Superior temporal gyrus (tissue), 1 donor: ENCODE results near the gene USP6.
"Not testable (repeated sequence)": the region's sequence is repeated elsewhere in the genome, so short reads cannot be mapped to it uniquely, and the experiment has no call there.

Source experiments
- DNase-seq: peaks from one replicate; pipeline ENCODE4 v3.0.0-alpha.2; 2016; ENCODE audit errors: extremely low spot score

Gene USP6

GRCh38 chr17:5115673-5116651 lies at the start of gene USP6:
USP6 (plus strand) TSS chr17:5116032; CDS start chr17:5130368, 14,336 bp downstream.
- DNase-seq, result no peak

DNA sequence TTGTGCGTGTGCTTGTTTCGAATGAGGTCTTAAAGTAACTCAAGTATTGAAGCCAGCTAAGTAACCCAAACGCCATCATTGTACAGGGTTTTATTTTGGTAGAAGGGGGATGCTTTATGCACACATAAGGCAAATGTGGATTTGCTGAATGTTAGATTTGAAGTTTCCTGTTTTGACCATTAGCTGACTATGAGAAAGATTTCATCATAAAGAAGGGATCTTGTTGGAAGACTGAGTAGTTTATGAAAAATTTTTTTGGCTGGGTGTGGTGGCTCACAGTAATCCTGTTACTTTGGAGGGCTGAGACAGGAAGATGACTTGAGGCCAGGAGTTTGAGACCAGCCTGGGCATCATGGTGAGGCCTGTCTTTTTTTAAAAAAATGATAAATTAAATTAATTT lies 47.6 kb upstream of the USP6 start:
- DNase-seq, result no peak

- no peak for DNase-seq
Observed at GRCh38 chr17:5069724-5070123, 46.1 kb upstream of the USP6 start.

- not testable (repeated sequence) for DNase-seq
Observed at GRCh38 chr17:5075472-5075871, 40.4 kb upstream of the USP6 start.

GRCh38 chr17:5077275-5077674 lies 38.6 kb upstream of the USP6 start:
- not testable (repeated sequence) for DNase-seq

DNA sequence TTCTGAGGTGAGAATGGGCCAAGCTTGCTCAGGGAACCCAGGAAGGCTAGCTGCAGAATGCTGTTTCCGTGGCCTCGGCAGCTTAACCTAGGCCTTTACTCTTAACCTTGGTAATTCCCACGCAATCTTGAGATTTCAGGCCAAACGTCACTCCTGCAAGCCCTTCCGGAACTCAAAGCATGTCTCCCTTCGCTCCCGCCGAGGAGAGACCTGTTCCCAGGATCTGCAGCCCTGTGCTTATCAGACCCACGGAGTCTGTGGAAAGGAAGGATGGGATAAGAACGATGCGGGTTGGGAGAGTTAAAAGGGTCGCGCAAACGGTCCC lies 38.1 kb upstream of the USP6 start:
- DNase-seq, result no peak

DNA sequence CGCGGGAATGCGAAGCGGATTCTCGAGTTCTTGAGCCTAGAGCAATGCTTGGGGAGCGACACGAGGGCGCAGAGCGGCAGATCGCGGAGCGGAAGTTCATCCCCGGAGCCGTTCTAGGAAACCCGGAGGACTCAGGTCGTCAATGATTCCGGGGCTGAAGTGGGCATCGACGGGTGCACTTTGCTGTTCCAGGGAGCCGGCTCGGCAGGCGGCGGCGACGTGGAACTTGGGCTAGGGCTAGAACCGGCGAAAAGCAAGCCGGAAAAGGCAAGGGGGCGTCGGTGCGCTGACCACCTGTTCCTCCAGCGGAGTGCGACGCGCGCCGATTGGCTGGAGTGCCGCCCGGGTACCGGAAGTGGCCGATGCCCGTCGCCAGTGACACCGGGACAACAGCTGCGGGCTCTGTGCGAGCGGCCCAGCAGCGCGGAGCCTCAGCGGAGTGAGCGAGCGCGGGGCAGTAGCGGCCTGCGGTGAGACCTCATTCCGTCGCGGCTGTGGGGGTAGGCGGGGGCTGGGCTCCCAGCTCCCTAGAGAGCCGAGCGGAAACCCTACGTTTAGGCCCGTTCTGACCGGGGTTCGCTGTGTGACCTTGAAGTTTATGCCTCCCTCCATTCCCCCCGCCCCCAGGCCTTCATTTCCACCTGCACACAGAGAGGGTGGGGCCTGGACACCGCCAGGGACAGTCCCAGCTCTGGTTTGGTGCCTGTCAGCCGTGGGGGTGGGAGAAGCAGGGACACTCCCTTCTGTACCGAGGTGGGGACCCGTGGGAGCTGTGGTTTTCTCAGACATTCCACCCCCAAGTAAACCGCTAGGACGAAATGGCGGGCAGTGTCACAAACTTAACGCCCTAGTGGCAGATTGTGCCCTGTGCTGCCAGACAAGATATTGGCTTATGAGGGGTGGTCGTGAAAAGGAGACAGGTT lies 37.5 kb upstream of the USP6 start, which contains the start of gene ZFP3:
TSS of gene ZFP3 (plus strand) at position 362 of the 923 bp plus-strand sequence. CDS start 13,038 bp downstream, outside the sequence.
- peak; percentile 87 for DNase-seq

GRCh38 chr17:5080591-5080990 lies 35.2 kb upstream of the USP6 start:
- no peak for DNase-seq

DNA sequence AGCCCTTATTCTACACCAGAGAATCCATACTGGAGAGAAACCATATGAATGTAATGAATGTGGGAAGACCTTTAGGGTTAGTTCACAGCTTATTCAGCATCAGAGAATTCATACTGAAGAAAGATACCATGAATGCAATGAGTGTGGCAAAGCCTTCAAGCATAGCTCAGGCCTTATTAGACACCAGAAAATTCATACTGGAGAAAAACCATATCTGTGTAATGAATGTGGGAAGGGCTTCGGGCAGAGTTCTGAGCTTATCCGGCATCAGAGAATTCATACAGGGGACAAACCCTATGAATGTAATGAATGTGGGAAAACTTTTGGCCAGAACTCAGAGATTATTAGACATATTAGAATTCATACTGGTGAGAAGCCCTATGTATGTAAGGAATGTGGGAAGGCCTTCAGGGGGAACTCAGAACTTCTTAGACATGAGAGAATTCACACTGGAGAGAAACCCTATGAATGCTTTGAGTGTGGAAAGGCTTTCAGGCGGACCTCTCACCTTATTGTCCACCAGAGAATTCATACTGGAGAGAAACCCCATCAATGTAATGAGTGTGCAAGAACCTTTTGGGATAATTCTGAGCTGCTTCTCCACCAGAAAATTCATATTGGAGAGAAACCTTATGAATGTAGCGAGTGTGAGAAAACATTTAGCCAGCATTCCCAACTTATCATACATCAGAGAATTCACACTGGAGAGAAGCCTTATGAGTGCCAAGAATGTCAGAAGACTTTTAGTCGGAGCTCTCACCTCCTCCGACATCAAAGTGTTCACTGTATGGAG lies 23.4 kb upstream of the USP6 start:
- DNase-seq, result no peak

DNA sequence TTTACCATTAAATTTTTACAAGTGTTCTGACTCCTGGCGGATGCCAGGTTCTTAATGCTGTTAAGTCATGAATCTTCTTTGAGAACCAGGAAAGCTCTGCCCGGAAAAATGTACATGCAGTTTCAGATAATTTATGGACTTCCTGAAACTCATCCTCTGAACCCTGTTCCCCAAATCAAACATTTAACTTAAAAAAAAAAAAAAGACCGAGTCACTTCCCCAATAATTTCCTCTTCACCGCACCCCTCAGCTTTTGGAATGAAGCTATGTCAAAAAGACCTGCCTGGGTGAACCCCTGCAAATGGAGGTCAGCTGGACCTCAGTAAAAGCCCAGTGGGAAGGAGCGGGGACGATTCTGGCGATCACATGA lies 19.1 kb upstream of the USP6 start:
- DNase-seq, result no peak

- no peak for DNase-seq
Observed at GRCh38 chr17:5097101-5097834, 18.6 kb upstream of the USP6 start.

DNA sequence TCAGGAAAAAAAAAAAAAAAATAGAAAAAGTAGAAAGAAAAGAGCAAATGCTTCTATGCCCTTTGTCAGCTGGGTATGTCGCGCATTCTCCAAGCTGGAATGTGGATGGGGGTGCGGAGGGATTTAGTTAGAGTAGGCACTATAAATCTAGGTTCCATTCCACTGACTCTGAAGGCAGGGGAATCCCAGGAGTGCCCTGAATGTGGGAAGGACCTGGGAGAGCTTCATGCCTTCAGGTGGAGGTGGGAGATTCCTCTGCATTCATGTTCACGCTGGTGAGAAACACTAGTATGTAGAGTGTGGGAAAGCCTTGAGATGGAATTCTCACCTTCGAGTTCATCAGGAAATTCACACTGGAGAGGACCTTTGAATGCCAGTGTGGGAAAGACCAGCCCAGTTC lies 16.6 kb upstream of the USP6 start:
- no peak for DNase-seq

GRCh38 chr17:5100832-5101231 lies 15.0 kb upstream of the USP6 start:
- no peak for DNase-seq

GRCh38 chr17:5110816-5111215 lies 5.0 kb upstream of the USP6 start:
- no peak for DNase-seq

DNA sequence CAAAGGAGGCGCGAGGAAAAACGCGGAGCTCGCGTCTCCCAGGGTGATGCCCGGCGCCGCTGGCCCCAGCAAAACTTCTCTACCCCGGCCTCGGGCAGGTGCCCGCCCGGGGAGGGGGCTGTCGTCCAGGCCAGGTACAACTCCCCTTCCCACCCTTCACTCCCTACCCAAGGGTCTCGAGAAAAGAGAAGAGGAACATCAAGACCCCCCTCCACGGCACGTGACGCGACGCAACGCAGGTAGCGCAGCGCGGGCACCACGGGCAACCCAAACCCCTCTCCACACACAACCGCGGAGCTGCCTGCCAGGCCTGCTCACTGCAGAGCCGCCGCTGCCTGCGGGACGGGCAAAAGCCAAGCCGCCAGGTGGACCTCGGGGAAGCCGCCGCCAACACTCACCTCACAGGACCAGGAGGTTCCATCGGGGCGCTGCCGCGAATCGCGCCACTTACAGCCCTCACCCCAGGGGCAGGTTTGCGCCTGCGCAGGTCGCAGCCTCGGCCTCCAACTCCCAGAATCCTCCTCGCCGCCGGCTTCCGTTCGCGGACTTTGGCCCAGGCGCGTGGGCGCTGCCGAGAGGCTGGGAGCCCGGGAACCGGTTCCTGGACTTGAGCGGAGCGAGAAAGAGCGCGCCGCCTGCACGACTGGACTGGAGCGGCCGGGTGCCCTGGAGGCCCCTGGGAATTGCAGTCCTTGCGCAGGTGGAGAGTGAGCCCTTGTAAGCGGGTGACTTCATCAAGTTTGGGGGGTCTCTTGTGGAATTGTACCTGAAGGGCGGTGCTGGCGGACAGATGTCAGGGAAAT lies 4.2 kb upstream of the USP6 start, which contains the start of gene ZNF232:
TSS of gene ZNF232 (minus strand) at position 477 of the 803 bp plus-strand sequence. CDS start at position 421, 56 bp downstream.
- DNase-seq, result peak; percentile 96

DNA sequence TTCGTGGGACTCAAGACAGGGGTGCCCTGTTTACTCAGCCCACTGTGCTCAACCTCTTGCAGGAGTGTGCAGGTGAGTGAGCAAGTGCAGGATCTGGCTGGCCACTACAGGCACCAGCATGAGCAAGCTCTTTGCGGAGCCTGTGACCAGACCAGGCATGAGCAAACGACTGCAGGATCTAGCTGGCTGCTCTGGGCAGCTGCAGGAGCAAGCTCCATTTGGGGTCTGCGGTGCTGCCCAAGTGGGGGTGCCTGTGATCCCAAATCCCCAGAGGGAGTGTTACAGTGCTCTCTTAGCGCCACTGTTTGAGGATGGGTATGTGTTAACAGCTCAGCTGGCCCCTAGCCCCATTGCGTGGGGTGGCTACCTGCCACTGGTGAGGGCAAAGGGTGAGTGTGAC lies 2.4 kb downstream of the USP6 start:
- DNase-seq, result no peak

DNA sequence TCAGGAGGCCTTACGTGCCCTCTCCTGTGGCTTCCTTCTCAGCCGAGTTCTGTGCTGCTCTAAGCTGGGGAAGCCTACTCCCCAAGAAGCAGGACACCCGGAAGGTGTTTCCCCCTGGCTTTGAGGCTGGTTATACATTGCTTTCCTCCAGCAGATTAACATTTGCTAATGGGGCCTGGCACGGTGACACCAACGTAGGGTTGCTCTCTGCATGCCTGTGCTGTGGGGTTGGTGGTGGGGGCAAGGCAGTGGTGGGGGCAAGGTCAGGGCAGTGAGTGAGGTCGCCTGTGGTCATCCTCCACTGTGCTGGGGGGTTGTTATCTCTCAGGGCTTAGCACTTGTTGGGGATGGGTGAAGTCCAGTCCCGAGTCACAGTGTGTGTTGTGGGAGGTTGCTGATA lies 4.2 kb downstream of the USP6 start:
- no peak for DNase-seq

- DNase-seq, result not testable (repeated sequence)
Observed at GRCh38 chr17:5120436-5121185, 4.8 kb downstream of the USP6 start.

DNA sequence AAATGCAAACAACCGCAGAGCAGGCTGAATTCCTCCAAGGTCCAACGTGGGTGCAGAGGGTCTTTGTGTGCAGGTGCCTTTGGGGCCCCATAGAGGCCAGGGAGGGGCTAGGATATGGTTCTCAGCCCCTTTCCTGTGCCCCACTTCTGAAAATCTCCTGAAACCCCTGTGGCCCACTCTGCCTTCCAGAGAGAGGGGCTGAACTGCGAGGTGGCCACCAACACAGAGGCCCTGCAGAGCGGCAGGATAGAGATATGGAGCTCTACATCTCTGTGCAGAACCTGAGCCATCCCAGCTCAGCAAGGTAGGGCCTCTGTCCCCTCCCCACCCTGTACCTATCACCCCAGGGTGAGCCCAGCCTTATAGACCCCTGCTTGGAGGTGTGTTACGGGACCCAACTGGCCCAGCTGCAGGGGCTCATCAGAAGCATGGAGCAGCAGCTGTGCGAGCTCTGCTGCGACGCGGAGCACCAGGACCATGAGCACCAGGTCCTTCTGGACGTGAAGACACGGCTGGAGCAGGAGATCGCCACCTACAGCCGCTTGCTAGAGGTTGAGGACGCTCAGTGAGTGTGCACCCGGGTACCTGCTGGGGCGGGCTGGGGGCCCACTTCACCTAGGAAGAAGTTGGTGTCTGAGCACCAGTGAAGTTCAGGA lies 5.5 kb downstream of the USP6 start:
- DNase-seq, result no peak
